Smooth muscle cell (in vitro differentiated cells): ENCODE data around the gene ATP2C2. TPM values are rescaled to one million over a fixed set of nuclear protein-coding genes. Genes with fewer than 3 reads are reported as not detected.
"Not testable (repeated sequence)": the region's sequence is repeated elsewhere in the genome, so short reads cannot be mapped to it uniquely, and the experiment has no call there.

Source experiments
- DNase-seq: peaks from one replicate; lab custom pipeline; 2025; ENCODE audit not compliant: unreplicated experiment; lab: John Stamatoyannopoulos, UW
- H2AFZ ChIP-seq: fragments of 200-600 bp; sonication (generic); 2 replicates; pipeline ENCODE4 v1.6.0; 2016; ENCODE audit warnings: antibody characterized with exemption, low read depth, mild to moderate bottlenecking
- H3F3A ChIP-seq: fragments of 200-600 bp; sonication (generic); 2 replicates; pipeline ENCODE4 v1.6.0; 2017; ENCODE audit warnings: antibody characterized with exemption, low read depth
- H3K27ac ChIP-seq: fragments of 200-600 bp; sonication (generic); 2 replicates; pipeline ENCODE4 v1.5.1; 2016; ENCODE audit warnings: low read depth, mild to moderate bottlenecking
- H3K27me3 ChIP-seq: fragments of 200-600 bp; sonication (generic); 2 replicates; pipeline ENCODE4 v1.6.1; 2016; ENCODE audit warnings: low read depth, mild to moderate bottlenecking
- H3K36me3 ChIP-seq: fragments of 200-600 bp; sonication (generic); 2 replicates; pipeline ENCODE4 v1.5.1; 2016; ENCODE audit warnings: low read depth
- H3K4me1 ChIP-seq: fragments of 200-600 bp; sonication (generic); 2 replicates; pipeline ENCODE4 v1.5.1; 2016; ENCODE audit warnings: low read depth
- H3K4me2 ChIP-seq: fragments of 200-600 bp; sonication (generic); 2 replicates; pipeline ENCODE4 v1.6.0; 2016; ENCODE audit warnings: mild to moderate bottlenecking
- H3K4me3 ChIP-seq: fragments of 200-600 bp; sonication (generic); 2 replicates; pipeline ENCODE4 v1.5.1; 2016; ENCODE audit warnings: mild to moderate bottlenecking
- H3K79me2 ChIP-seq: fragments of 200-600 bp; sonication (generic); 2 replicates; pipeline ENCODE4 v1.6.0; 2016; ENCODE audit warnings: low read depth, mild to moderate bottlenecking
- H3K9ac ChIP-seq: fragments of 200-600 bp; sonication (generic); 2 replicates; pipeline ENCODE4 v1.6.0; 2016; ENCODE audit warnings: low read depth
- H3K9me3 ChIP-seq: fragments of 200-600 bp; sonication (generic); replicated peaks from 2 replicates; pipeline ENCODE4 v1.5.1; 2016; ENCODE audit warnings: low read depth
- H4K20me1 ChIP-seq: fragments of 200-600 bp; sonication (generic); 2 replicates; pipeline ENCODE4 v1.6.0; 2016; ENCODE audit warnings: low read depth
- WGBS: methylation state at CpG from one replicate; pipeline ENCODE4 v1.1.7; 2016; ENCODE audit warnings: low lambda C conversion rate; 5-methylcytosine and 5-hydroxymethylcytosine counted together
- polyA plus RNA-seq: library from polyadenylated mRNA; unstranded; fragments of >200 nt; fragmentation: Nextera tagmentation; extraction: Ambion mirVana; gene quantifications from 2 replicates; pipeline ENCODE4 v1.2.1, GENCODE V29; 2016
- total RNA-seq: library from RNA; depleted of rRNA; stranded (reverse); fragments of >200 nt; gene quantifications from 2 replicates; pipeline ENCODE4 v1.2.3, GENCODE V29; 2014
- TF ChIP-seq, protein P1 (sequence below): fragments of 200-600 bp; sonication (generic); IDR thresholded peaks from 2 replicates; pipeline ENCODE4 v1.5.1; 2017; ENCODE audit warnings: borderline replicate concordance, mild to moderate bottlenecking, antibody characterized with exemption; ENCODE audit not compliant: insufficient read depth, poor library complexity, severe bottlenecking

ATP2C2 gene
- total and polyA plus RNA-seq, 2 experiments from 2014 or later: 3.1 to 4.1 TPM

DNA sequence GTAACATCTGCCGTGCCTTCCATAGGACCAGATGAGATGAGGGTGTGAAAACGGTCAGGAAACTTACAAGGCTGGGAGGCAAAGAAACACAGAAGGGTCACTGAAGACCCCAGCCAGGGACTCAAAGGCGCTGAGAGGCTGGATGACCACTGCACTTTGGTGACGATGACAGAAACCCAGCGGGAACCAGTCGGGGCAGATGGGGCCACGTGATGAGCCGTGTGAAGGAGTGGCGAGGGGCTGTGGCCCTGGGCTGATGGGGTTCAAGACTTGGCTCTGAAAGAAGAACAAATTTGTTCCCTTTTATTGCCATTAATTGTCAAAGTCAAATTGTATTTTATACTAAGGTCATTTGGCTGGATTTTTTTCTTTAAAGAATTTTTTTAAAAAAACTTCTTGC is 28.6 kb upstream of the ATP2C2 start:
- 85% methylated on average over 9 of the region's 9 CpGs for WGBS
- Histone ChIP-seq H2AFZ (no peak overlapping the region), H3K4me1 (no peaks in the 10 kb centered on the region), H3F3A (no peaks in the 10 kb centered on the region), H3K9ac (no peak overlapping the region), H3K27me3 (no peaks in the 10 kb centered on the region), H3K27ac (no peak overlapping the region), H3K4me3 (no peak overlapping the region), H3K36me3 (no peaks in the 10 kb centered on the region), H3K4me2 (no peak overlapping the region), H4K20me1 (no peaks in the 10 kb centered on the region), H3K9me3 (peaks cover 3% of the 10 kb centered on the region), H3K79me2 (no peaks in the 10 kb centered on the region)
- TF ChIP-seq, protein P1, sequence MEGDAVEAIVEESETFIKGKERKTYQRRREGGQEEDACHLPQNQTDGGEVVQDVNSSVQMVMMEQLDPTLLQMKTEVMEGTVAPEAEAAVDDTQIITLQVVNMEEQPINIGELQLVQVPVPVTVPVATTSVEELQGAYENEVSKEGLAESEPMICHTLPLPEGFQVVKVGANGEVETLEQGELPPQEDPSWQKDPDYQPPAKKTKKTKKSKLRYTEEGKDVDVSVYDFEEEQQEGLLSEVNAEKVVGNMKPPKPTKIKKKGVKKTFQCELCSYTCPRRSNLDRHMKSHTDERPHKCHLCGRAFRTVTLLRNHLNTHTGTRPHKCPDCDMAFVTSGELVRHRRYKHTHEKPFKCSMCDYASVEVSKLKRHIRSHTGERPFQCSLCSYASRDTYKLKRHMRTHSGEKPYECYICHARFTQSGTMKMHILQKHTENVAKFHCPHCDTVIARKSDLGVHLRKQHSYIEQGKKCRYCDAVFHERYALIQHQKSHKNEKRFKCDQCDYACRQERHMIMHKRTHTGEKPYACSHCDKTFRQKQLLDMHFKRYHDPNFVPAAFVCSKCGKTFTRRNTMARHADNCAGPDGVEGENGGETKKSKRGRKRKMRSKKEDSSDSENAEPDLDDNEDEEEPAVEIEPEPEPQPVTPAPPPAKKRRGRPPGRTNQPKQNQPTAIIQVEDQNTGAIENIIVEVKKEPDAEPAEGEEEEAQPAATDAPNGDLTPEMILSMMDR: no peak
- no peak for DNase-seq

DNA sequence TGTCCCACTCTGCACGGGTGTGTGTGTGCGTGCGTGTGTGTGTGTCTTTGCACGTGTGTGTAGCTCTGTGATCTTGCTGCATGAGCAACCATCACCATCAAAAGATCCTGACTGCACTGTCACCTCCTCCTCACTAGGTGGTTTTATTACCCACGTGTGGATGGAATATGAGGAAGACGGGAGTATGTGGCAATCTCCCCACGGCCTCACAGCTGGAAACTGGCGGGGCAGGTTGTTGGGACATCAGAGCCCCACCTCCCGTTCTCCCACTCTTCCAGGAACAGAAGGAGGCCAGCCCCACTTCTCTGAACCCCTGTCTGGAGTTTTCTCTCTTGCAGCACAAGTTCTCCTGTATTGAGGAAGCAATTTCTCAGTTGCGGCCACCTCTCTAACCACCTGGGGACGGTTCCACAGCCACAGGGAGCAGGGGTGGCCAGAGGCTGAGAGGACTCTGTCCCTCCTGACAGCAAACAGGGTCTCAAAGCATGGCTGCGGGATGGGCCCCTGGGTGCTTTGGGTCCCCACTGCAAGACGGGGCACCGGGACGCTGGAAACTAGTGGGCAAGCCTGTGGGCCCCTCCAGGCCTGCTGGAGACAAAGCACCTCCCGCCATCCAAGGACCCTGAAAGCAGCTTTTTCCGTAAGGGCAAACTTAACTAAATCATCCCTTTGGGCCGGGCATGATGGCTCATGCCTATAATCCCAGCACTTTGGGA is 27.9 kb upstream of the ATP2C2 start:
- no peaks in the 10 kb centered on the region for H3K79me2 ChIP-seq
- WGBS: 78% methylated on average over 18 of the region's 18 CpGs
- DNase-seq: no peak

DNA sequence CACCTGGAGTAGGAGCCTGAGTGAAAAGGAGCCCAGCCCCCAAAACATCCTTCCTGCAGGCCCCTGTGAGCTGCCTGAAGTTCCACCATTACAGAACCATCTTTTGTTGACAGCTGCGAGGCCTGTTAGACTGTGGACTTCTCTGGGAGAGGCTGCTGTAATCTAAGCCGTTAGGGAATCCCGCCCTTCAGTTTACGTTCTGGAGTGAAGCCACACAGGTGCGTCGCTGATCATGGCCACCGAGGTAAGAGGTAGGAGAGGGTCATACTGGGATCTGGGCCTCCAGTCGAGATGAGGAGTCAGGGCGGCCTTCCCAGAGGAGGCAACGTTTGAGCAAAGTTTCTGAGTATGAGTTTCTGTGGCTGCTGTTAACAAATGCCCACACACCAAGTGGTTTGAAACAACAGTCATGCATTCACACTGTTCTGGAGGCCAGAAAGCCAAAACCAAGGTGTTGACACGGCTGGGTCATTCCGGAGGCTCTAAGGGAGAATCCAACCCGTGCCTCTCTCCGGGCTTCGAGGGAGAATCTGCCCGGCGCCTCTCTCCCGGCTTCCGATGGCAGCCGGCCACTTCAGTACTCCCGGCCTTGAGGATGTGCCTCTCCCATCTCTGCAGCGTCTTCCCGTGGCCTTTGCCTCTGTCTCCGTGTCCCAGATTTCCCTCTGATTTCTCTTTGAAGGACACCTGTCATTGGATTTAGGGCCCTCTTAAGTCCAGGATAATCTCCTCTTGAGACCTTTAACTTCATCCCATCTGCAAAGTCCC is 26.6 kb upstream of the ATP2C2 start:
- no peaks in the 10 kb centered on the region for H3K79me2 ChIP-seq
- no peak overlapping the region for H2AFZ ChIP-seq
- H3K4me2 ChIP-seq: no peak overlapping the region
- 92% methylated on average over 24 of the region's 24 CpGs for WGBS
- no peaks in the 10 kb centered on the region for H3F3A ChIP-seq
- peaks cover 11% of the 10 kb centered on the region for H3K27me3 ChIP-seq
- DNase-seq: no peak
- no peaks in the 10 kb centered on the region for H4K20me1 ChIP-seq
- H3K4me1 ChIP-seq: no peaks in the 10 kb centered on the region
- H3K9me3 ChIP-seq: peaks cover 3% of the 10 kb centered on the region
- H3K27ac ChIP-seq: no peak overlapping the region
- H3K4me3 ChIP-seq: no peak overlapping the region
- H3K36me3 ChIP-seq: no peaks in the 10 kb centered on the region
- TF ChIP-seq, protein P1: no peak
- no peak overlapping the region for H3K9ac ChIP-seq

More for the DNA sequence above, 27.9 kb upstream of the ATP2C2 start:
- Histone ChIP-seq H3K4me1 (no peaks in the 10 kb centered on the region), H3F3A (no peaks in the 10 kb centered on the region), H3K4me3 (no peak overlapping the region), H2AFZ (no peak overlapping the region), H3K27ac (no peak overlapping the region), H4K20me1 (no peaks in the 10 kb centered on the region), H3K27me3 (no peaks in the 10 kb centered on the region), H3K36me3 (no peaks in the 10 kb centered on the region), H3K4me2 (no peak overlapping the region), H3K9ac (no peak overlapping the region), H3K9me3 (peaks cover 3% of the 10 kb centered on the region)
- TF ChIP-seq, protein P1: no peak

DNA sequence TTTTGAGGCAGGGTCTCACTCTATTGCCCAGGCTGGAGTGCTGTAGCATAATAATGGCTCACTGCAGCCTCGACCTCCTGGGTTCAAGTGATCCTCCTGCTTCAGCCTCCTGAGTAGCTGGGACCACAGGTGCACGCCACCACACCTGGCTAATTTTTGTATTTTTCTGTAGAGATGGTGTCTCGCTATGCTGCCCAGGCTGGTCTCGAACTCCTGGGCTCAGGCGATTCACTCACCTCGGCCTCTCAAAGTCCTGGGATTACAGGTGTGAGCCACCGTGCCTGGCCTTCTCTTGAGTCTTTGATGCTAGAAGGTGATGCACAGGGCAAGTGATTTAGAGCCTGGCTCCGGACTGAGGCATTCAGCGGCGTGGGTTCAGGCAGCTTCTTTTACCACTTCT is 24.5 kb upstream of the ATP2C2 start:
- H3K4me2 ChIP-seq, H4K20me1 ChIP-seq, H3K4me1 ChIP-seq, H3K9ac ChIP-seq, H3K36me3 ChIP-seq, H3K4me3 ChIP-seq, H2AFZ ChIP-seq, DNase-seq, H3K79me2 ChIP-seq, H3F3A ChIP-seq, H3K27ac ChIP-seq, H3K9me3 ChIP-seq: not testable (repeated sequence)
- WGBS: 92% methylated on average over 10 of the region's 10 CpGs
- H3K27me3 ChIP-seq: peaks cover 15% of the 10 kb centered on the region
